Kidney tubule cell (primary cell): ENCODE results near the gene IFNW1.
"Not testable (repeated sequence)": the region's sequence is repeated elsewhere in the genome, so short reads cannot be mapped to it uniquely, and the experiment has no call there.

ENCODE experiments used
- DNase-seq: peaks from one replicate; pipeline ENCODE4 v3.0.0-alpha.2; 2018; ENCODE audit warnings: low spot score

Gene IFNW1

DNA sequence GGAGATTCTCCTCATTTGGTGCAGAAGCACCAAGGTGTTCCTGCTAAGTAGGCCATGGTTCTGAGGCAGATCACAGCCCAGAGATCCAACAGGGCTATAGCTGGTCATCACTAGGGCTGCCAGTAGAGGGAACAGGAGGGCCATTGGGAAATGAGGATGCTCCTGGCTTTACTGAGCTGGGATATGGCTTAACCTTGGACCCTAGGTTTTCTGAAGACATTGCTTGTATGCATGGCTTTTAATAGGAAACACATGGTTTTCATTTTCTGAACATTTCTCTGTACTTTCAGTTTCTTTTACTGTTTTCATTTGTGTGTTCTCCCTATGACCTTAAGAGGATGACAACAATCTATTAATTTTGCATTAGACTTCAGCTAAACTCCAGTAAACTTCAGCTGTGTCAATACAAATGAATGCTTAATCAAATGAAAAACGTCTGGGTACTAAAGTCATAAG lies at the start of gene IFNW1:
IFNW1 (minus strand) TSS at position 406 of the 456 bp plus-strand sequence; CDS start at position 144, 262 bp downstream.
- no peak for DNase-seq

DNA sequence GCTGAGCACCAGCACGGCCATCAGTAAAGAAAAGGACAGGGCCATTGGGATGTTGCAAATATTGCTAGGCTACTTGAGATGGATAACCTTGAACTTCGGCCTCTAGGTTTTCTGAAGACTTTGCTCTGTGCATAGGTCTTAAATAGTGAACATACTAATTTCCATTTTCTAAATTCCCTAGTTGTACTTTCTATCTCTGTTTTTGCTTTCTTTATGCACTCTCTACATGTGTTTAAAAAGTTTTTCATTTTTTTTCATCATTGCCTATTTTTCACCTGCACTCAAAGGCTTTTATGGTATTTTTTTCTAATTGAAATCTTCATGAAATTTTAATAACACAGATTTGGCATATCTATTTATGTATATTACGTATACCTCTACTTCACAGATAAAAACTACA lies 45.9 kb upstream of the IFNW1 start, which contains the start of gene IFNA4:
IFNA4 (minus strand) TSS at position 101 of the 400 bp plus-strand sequence; CDS start at position 45, 56 bp downstream.
- not testable (repeated sequence) for DNase-seq

DNA sequence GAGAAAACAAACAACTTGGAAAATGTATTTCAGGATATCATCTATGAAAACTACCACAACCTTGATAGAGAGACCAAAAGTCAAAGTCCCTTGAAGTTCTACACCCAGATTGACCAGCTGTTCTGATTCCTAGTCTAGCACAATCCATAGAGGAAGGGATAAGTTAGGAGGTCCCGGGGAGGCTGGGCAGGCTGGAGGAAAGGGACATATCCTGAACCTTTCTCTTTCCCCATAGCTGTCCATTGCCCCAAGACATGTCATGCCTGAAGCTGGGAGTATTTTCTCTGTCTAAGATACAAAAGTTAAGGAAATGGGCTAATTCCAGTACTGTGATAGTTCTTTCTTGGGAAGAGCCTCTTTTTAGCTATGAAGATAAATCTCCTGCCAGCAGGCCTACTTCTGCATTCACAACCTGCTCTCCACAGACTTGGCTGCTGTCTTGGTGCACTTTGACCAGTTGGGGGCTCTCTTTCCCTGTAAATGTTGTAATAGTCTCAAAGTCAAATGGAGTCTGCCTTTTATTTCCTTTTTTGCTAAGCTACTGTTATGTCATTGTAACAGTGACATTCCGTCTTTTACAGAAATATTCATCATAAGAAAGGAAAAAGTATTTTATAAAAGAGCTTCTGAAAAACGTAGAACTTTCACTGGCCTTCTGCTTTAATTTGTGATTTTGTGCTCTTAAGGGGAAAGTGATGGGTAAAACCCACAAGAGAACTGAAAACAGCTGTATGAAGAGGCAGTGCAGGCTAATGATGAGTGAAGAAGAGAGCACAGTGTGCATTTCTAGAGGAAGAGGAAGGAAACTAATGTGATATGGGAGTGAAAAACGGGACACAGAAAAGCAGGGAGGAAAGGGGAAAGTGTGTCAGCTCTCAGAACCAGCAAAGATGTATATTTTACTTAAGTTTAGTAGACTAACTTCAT lies 41.4 kb upstream of the IFNW1 start:
- DNase-seq: peak; percentile 26

DNA sequence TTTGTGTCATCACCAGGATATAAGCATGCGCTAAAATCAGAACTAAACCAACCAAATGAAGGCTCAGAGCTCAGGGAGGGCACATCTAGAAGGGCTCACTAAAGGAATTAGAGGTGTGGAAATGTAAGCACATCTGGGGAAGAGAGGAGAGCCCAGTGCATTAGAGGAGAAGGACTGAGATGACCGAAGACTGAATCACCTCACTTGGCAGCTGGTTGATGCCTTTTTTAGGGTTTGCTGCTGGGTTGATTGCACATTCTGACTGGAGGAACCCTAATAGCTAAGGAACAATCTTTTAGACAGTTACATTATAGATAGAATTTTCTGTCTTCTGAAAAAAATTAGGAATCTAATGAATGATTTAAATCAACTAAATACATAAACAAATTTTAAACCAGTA lies 33.0 kb upstream of the IFNW1 start:
- DNase-seq: no peak

DNA sequence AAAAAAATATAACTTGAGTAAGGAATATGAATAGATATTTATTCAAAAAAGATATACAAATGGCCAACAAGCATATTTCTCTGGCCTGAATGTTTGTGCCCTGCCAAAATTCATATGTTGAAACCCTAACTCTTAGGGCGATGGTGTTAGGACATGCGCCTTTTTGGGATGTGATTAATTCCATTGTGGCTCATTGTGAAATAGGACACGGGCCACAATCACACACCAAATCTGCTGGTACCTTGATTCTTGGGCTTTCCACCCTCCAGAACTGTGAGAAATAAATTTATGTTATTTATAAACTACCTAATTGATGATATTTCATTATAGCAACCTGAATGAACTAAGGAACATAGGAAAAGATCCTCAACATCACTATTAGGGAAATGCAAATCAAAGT lies 30.5 kb upstream of the IFNW1 start:
- DNase-seq: no peak

DNA sequence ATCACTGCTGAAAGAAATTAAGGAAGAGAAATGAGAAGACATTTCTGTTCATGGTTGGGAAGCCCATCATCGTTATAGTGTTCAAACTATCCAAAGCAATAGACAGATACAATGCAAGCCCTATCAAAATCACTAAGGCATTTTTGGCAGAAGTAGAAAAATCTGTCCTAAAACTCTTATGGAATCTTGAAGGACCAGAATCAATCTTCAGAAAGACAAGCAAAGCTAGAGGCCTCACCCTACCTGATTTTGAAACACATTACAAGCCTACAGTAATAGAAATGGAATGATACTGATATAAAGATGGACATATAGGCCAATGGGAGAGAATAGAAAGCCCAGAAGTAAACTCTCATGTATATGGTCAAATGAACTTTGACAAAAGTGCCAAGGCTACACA lies 29.7 kb upstream of the IFNW1 start:
- no peak for DNase-seq

DNA sequence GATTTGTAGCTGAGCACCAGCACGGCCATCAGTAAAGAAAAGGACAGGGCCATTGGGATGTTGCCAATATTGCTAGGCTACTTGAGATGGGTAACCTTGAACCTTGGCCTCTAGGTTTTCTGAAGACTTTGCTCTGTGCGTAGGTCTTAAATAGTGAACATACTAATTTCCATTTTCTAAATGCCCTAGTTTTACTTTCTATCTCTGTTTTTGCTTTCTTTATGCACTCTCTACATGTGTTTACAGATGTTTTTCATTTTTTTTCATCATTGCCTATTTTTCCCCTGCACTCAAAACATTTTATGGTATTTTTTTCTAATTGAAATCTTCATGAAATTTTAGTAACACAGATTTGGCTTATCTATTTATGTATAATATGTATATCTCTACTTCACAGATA lies 24.9 kb upstream of the IFNW1 start, which contains the start of gene IFNA21:
IFNA21 (minus strand) TSS at position 101 of the 400 bp plus-strand sequence; CDS start at position 53, 48 bp downstream.
- DNase-seq: not testable (repeated sequence)

DNA sequence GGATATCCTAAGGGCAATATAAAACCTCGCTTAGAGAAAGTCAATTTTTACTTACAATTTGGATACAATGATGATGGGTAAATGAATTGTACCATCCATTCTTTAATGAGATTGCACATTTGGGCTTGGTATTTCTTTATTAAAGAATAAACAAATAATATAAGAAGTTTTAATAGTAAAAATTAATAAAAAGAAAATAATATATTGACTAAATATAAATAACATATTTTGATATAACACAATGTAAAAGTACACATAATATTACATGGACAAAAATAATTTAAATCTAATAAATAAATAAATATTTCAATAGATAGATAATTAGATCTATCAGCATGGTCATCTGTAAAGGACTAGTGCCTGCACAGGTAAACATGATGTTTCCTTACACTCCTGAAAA lies 23.9 kb upstream of the IFNW1 start:
- DNase-seq: no peak

DNA sequence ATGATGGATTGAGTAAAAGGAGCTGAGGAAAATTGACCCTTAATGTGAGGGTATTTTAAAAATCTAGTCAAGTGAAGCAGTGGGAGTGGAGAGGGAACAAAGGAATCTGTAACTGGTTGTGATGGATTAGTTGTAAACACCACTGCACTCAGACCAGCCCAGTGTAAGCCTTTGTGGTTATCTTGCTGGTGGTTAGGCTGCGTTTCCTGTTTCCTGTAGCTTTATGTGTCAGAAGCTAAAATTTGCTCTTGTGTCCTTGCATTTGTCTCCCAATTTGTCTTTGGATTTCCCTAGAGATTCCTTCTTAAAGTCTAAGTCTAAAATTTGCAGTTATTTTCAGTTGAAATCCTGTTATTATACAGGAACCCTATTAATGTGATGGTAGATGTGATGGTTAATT lies 18.5 kb upstream of the IFNW1 start:
- DNase-seq: peak; percentile 34

DNA sequence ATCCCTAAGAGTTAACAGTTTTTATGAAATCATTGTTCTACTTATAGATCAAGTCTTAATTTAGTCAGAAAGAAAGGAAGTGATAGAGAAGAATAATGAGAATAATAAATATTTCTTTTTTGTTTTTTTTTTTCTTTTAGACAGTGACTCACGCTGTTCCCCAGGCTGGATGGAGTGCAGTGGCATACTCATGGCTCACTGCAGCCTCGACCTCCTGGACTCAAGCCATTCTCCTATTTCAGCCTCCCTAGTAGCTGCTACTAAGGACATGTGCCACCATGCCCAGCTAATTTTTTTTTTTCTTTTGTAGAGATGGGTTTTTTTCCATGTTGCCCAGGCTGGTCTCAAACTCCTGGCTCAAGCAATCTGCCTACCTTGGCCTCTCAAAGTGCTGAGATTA lies 13.9 kb upstream of the IFNW1 start:
- DNase-seq: peak; percentile 16

DNA sequence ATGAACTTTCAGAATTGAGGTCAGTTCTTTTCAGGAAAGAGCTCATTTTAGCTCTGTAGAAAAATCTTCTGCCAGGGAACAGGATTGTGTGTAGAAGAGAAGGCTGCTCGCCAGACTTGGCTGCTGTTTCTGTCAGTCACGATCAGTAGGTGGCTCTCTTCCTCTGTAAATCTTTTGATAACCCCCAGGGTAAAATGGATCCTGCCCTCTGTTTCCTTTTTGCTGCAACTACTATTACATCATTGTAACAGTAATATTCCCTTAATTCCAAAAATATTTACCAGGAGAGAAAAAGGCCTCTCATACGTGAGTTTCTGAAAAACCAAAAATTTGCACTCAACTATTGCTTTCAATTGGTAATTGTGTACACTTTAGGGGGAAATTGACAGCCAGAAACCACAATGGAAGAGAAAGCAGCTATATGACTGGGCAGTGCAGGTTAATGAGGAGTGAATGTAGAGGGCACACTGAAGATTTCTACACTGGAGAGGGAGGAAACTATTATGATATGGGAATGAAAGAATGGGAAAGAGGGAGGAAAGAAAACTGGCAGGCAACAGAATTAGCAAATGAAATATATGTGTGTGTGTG lies 12.5 kb upstream of the IFNW1 start:
- DNase-seq: peak; percentile 49

DNA sequence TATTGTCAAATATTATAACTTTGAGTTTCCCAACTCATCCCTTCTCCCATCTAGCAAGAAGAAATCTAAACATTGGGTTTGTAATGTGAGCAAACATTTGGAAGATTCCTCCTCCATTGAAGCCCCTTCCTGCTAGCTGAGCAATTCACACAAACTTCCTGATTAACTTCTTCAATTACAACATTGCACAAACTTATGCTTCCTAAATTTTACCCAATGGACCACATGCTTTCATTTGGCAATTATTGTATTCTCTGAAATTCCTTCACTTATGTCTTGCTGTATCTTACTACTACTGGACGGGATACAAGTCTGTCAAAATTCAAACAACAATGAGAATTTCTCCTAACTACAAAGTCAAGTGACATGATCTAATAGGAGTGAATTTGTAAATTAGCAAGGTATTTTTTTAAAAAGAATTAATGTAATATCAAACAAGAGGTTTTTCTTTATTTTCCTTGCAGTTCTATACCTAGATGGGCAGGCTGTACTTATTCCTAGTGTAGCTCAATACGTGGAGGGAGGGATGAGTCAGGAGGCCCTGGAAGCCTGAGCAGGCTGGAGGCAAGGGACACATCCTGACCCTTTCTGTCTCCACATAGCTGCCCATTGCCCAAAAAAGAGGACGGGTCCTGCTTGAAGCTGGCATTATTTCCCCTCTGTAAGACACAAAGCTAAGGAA lies 11.8 kb upstream of the IFNW1 start:
- DNase-seq: peak; percentile 38

DNA sequence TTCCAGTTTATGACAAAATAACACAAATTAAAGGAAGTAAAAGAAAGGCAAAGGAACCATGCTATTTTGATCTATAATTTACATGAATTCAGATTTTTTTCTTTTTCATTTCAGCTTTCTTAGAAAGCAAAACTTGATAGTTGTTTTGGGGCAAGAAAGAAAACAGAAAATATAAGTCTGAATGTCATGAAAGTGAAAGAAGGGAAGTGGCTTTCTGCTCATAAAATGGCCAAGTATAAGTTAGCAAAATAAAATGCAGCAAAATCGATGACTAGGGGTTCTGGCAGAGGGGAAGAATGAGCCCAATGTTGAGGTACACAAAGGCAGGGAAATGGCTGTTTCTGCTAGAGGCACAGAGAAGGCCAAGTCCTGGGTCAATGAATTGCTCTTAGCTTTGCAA lies 3.0 kb upstream of the IFNW1 start:
- no peak for DNase-seq

DNA sequence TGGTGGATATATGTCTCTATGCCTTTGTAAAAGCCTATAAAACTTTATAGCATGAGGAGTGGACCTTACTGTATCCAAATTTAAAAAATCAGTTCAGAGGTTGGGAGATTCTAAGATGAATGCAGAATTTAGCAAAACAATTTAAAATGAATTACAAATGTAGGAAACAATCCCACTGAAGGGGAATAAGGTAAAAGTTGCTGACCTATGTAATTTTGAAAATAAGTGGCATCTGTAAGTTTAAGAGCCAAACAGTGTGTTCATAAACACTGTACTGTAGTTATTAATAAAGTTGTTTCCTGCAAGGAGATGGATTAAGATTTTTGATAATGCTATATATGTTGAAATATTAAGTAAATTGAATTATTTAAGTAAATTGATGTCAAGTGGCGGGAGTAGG lies 4.6 kb downstream of the IFNW1 start:
- no peak for DNase-seq

DNA sequence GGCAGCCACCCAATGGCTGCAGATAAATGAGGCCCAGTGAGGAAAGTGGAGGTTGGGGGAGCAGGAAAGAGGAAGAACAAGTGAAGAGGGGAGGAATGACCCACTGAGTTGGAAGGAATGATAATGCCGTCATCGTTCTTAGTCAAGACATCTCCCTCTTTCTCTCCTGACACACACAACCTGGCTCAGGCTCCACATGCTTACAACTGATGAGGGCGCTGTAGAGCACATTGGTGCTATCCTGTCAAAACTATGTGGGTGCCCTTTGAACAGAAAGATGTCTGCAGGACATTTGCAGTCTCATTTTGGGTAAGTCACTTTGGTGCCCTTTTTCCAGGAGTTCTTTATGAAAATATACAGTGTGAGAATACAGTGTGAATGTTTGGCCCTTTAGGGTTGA lies 5.9 kb downstream of the IFNW1 start:
- DNase-seq: no peak

DNA sequence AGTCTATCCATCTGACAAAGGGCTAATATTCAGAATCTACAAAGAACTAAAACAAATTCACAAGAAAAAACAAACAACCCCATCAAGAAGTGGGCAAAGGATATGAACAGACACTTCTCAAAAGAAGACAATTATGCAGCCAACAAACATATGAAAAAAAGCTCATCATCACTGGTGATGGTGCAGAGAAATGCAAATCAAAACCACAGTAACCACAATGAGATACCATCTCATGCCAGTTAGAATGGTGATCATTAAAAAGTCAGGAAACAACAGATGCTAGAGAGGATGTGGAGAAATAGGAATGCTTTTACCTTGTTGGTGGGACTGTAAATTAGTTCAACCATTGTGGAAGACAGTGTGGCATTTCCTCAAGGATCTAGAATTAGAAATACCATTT lies 13.4 kb downstream of the IFNW1 start:
- not testable (repeated sequence) for DNase-seq

DNA sequence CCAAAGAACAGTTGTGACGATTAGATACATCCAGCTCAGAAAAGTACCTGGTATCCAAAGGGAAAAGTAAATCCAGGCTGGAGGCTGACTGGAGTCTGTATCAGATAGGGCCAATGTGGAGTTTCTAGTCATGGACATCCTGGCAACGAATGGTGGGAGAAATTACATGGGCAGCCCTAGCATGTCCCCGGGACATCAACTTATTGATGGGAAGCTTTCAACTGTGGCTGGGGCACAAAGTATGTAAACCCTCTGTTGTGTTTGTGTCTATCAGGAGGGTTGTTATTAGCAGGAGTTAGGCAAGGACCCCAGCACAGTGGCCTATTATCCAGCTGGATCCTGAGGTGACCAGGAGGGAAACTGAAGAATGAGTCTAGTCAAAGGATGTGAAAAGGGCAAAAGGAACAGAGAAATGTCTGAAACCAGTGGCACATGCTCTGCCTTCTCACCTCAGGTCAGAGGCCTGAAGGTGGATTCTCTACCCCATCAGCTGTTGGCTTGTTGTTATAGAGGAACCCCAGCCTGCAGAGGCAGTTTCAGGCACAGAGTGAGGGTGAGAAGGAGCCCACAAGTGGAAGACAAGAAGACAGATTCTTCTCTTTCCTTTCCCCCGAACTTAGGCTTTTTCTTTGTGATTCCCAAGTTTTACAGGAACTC lies 19.9 kb downstream of the IFNW1 start:
- no peak for DNase-seq

DNA sequence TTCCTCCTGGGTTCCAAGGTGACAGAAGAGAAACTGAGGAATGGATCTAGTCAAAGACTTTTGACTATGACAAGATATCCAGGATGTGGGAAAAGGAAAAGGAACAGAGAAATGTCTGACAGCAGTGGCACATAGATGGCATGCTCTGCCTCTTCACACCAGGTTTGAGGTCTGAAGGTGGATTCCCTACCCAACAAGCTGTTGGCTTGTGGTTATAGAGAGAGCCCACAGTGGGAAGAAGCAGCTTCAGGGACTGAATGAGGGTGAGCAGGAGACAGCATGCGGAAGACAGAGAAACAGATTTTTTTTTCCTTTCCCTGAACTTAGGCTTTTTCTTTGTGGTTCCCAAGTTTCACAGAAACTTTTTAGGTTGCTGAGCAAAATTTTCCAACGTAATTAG lies 20.6 kb downstream of the IFNW1 start:
- no peak for DNase-seq

DNA sequence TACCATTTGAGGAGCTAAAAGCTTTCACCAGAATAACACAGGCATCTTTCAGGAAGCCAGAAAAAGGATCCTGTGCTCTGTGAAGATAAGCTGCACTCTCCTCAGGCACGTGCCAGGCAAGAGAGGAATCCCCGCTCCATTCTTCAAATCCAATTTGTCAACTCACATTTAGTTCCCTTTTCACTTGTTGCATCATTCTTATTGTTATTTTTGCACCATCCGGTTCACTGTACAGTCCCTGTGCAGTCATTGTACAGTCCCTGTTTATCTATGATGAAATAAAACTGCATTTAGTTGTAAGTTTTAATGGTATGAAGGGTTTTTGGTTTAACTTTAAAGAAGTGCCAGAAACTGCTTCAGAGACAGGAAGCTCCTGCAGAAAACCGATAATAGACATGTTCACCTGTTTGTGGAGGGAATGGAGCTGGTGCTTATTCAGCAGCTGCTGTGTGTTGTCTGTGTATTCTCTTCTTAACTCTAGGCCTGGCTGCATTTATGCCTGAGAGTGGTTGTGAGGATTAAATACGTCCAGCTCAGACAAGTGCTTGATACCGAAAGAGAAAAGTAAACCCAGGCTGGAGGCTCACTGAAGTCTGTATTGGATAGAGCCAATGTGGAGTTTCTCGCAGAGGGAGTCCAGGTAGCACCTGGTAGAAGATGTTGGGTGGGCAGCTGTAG lies 22.4 kb downstream of the IFNW1 start:
- DNase-seq: no peak

DNA sequence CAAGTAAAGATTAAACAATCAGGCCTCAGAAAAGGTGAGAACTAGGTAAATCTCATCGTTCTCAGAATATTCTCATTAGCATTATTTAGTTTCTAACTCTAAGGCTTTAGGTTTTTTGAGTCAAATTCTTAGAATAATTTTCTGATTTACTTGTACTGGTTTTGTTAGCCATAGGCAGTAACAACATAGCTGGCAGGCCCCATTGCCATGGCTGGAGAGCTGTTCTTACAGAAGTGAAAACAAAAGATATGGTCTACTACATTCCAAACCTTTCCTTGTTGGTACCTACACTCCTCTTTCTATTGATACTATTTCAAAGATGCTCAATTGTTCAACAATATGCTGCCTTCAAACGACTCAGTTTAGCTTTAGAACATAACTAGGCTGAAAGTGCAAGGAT lies 27.3 kb downstream of the IFNW1 start:
- DNase-seq: no peak
